ENCODE data around the gene RTP3. TPM values are rescaled to one million over a fixed set of nuclear protein-coding genes. Genes with fewer than 3 reads are reported as not detected.

RTP3 gene
- total and polyA plus RNA-seq, 2 of the 8 experiments (the other 6 are each of a cell fraction or from before 2014, with no cell fraction given), result 0.08 TPM; not detected in 1

- Histone ChIP-seq H3K4ac (replicated peaks; ENCODE audit: insufficient read length, low read depth, low read length) (no peak overlapping the region), H2BK5ac (ENCODE audit: low read depth, low read length) (no peak overlapping the region), H2BK15ac (ENCODE audit: low read length) (no peak overlapping the region), H3K27me3 (replicated peaks in 1 of 4; ENCODE audit: control insufficient read depth in 3 of 4, extremely low read depth in 1 of 4, insufficient read depth in 3 of 4, low read length in 3 of 4) (no peaks in the 10 kb centered on the region), H3K4me3 (ENCODE audit: extremely low read depth in 1 of 4, insufficient read depth in 2 of 4, low read depth in 3 of 4, low read length in 4 of 4) (no peak overlapping the region), H3K79me1 (ENCODE audit: low read depth, low read length) (no peaks in the 10 kb centered on the region), H3K79me2 (ENCODE audit: control insufficient read depth in 1 of 2, insufficient read depth in 2 of 2, low read length in 2 of 2) (no peaks in the 10 kb centered on the region), H4K20me1 (replicated peaks in 1 of 2; ENCODE audit: control insufficient read depth in 1 of 2, insufficient read depth in 2 of 2, low read length in 2 of 2) (no peaks in the 10 kb centered on the region), H4K5ac (ENCODE audit: insufficient read length, low read depth, low read length) (no peak overlapping the region), H4K8ac (ENCODE audit: extremely low read depth, insufficient read depth, low read length) (no peak overlapping the region), H3K27ac (ENCODE audit: low read depth, low read length) (no peak overlapping the region), H2BK12ac (ENCODE audit: low read depth, low read length) (no peak overlapping the region), H3K56ac (replicated peaks; ENCODE audit: insufficient read length, low read depth, low read length) (no peak overlapping the region), H2BK120ac (replicated peaks; ENCODE audit: low read depth, low read length) (no peak overlapping the region), H3K9ac (replicated peaks in 1 of 4; ENCODE audit: extremely low read depth in 1 of 4, low read depth in 3 of 4, low read length in 3 of 4) (no peak overlapping the region), H3K18ac (ENCODE audit: extremely low read depth, low read length) (no peak overlapping the region), H2BK20ac (ENCODE audit: low read length) (no peak overlapping the region), H2AK5ac (ENCODE audit: low read depth, low read length) (no peak overlapping the region), H3K23me2 (ENCODE audit: low read depth, low read length) (peaks cover 5% of the 10 kb centered on the region; the same call in 1 of the 2 replicates), H4K91ac (replicated peaks; ENCODE audit: insufficient read length, low read length) (no peak overlapping the region), H3K23ac (ENCODE audit: insufficient read length) (no peak overlapping the region), H3K9me3 (ENCODE audit: insufficient read depth in 2 of 2, low read depth in 1 of 2, low read length in 1 of 2) (no peaks in the 10 kb centered on the region), H3K14ac (ENCODE audit: insufficient read length) (no peak overlapping the region), H3K36me3 (ENCODE audit: control insufficient read depth in 2 of 4, insufficient read depth in 4 of 4, low read length in 3 of 4) (peaks cover 0 to 3% (median 0%) of the 10 kb centered on the region in 4 experiments; a peak in 2 of 8 replicates), H3K4me1 (replicated peaks in 1 of 4; ENCODE audit: control insufficient read depth in 3 of 4, insufficient read depth in 4 of 4, low read length in 3 of 4) (no peaks in the 10 kb centered on the region), H3K4me2 (ENCODE audit: insufficient read depth in 1 of 2, low read depth in 2 of 2, low read length in 2 of 2) (no peak overlapping the region), H2AFZ (ENCODE audit: low read length) (no peak overlapping the region)
- FAIRE-seq (no peak), DNase-seq (ENCODE audit: low read depth in 1 of 2, low spot score in 2 of 2) (no peak)
- WGBS, 2 experiments (ENCODE audit: extremely low coverage in 1 of 2, insufficient coverage in 1 of 2, insufficient read length in 1 of 2, insufficient replicate concordance in 2 of 2, low coverage in 1 of 2, low lambda C conversion rate in 2 of 2, missing lambda C conversion rate in 1 of 2), result 95% methylated on average over 5 of the region's 5 CpGs; no CpG with 5 or more reads in 1 of the 2 experiments
- ChIA-PET CTCF (ENCODE audit: partially characterized antibody) (interaction anchor here (0.7 to 1.7 kb wide), 4 partner anchors 13 to 65 kb away, joined by 3 to 4 read pairs (median 4); no protein-coding TSS in a partner anchor), POLR2A (ENCODE audit: partially characterized antibody) (interaction anchor here (1.5 kb wide), 1 partner anchor 18 kb away, joined by 6 read pairs; no protein-coding TSS in a partner anchor)
- TF ChIP-seq SIX5 (IDR thresholded peaks at IDR 0.05; ENCODE audit: low read depth, low read length), result no peak
- no peak for TF ChIP-seq POLR2A (IDR thresholded peaks at IDR 0.05; ENCODE audit: control extremely low read depth in 1 of 2, low read depth in 2 of 2, low read length in 2 of 2)
- no peak for TF ChIP-seq SAP30 (IDR thresholded peaks at IDR 0.05; ENCODE audit: insufficient read depth, insufficient replicate concordance, low read length)
- TF ChIP-seq RBBP5 (IDR thresholded peaks at IDR 0.05; ENCODE audit: borderline replicate concordance, low read depth, low read length), result no peak
- no peak for TF ChIP-seq RAD21 (IDR thresholded peaks at IDR 0.05 in 1 of 2, conservative IDR thresholded peaks at IDR 0.05 in 1 of 2; ENCODE audit: low read depth in 2 of 2, low read length in 2 of 2)
- TF ChIP-seq RXRA (IDR thresholded peaks at IDR 0.05; ENCODE audit: insufficient read depth, low read depth, low read length), result no peak
- TF ChIP-seq CBX5 (IDR thresholded peaks at IDR 0.05; ENCODE audit: low read depth, low read length), result no peak
- no peak for TF ChIP-seq RFX5 (IDR thresholded peaks at IDR 0.05; ENCODE audit: borderline replicate concordance, low read depth, low read length)
- no peak for TF ChIP-seq BRCA1 (IDR thresholded peaks at IDR 0.05; ENCODE audit: low read depth, low read length)
- no peak for TF ChIP-seq CTCF (IDR thresholded peaks at IDR 0.05; ENCODE audit: control extremely low read depth in 1 of 3, insufficient read depth in 1 of 3, low read depth in 1 of 3, low read length in 3 of 3)
- TF ChIP-seq SRF (IDR thresholded peaks at IDR 0.05; ENCODE audit: low read depth, low read length), result no peak
- TF ChIP-seq SP4 (IDR thresholded peaks at IDR 0.05; ENCODE audit: low read length), result no peak
These were observed 29.5 kb downstream of the RTP3 start for GRCh38 chr3:46527239-46527638.
